ENCODE measurements around the gene MAMLD1. TPM values are rescaled to one million over a fixed set of nuclear protein-coding genes. Genes with fewer than 3 reads are reported as not detected.

The MAMLD1 gene
- total RNA-seq, 2 donors from 2014 or later: 2.7 to 3.4 TPM

GRCh38 chrX:150482537-150483206 lies 119.6 kb downstream of the MAMLD1 start:
- Mint-ChIP-seq H3K9me3 (no peaks in the 10 kb centered on the region), H3K4me1 (ENCODE audit: low read depth) (peaks cover 67% of the 10 kb centered on the region), H3K4me3 (peak overlapping the region; percentile 56 to 76), H3K27ac (peak overlapping the region; percentile 94), H3K36me3 (ENCODE audit: insufficient read depth in 2 of 2) (no peaks in the 10 kb centered on the region), H3K27me3 (ENCODE audit: low read depth) (peaks cover 26% of the 10 kb centered on the region)
- peak; percentile 61 to 74 for DNase-seq
- peak; percentile 86 to 89 for ATAC-seq (replicated peaks in 1 of 2)

GRCh38 chrX:150483356-150483985 lies 120.4 kb downstream of the MAMLD1 start:
- Mint-ChIP-seq H3K9me3 (no peaks in the 10 kb centered on the region), H3K4me1 (ENCODE audit: low read depth) (peaks cover 59% of the 10 kb centered on the region), H3K4me3 (peak overlapping the region; percentile 56 to 76), H3K27me3 (ENCODE audit: low read depth) (peaks cover 33% of the 10 kb centered on the region), H3K27ac (peak overlapping the region; percentile 94), H3K36me3 (ENCODE audit: insufficient read depth in 2 of 2) (no peaks in the 10 kb centered on the region)
- ATAC-seq (replicated peaks in 1 of 2) (no peak), DNase-seq (no peak)

GRCh38 chrX:150486011-150486410 lies 122.9 kb downstream of the MAMLD1 start:
- DNase-seq: peak; percentile 46 to 56
- peak in 1 of 2 donors; percentile 47 for ATAC-seq (replicated peaks in 1 of 2)
- Mint-ChIP-seq H3K27ac (no peak overlapping the region), H3K4me3 (no peak overlapping the region), H3K27me3 (ENCODE audit: low read depth) (peaks cover 46% of the 10 kb centered on the region), H3K36me3 (ENCODE audit: insufficient read depth in 2 of 2) (no peaks in the 10 kb centered on the region), H3K9me3 (no peaks in the 10 kb centered on the region), H3K4me1 (ENCODE audit: low read depth) (peaks cover 34% of the 10 kb centered on the region)

- Mint-ChIP-seq H3K4me3 (no peak overlapping the region), H3K4me1 (ENCODE audit: low read depth) (peaks cover 19% of the 10 kb centered on the region), H3K36me3 (ENCODE audit: insufficient read depth in 2 of 2) (no peaks in the 10 kb centered on the region), H3K27ac (no peak overlapping the region), H3K9me3 (no peaks in the 10 kb centered on the region), H3K27me3 (ENCODE audit: low read depth) (peaks cover 47% of the 10 kb centered on the region)
- DNase-seq (no peak), ATAC-seq (replicated peaks in 1 of 2) (no peak)
Observed at GRCh38 chrX:150487369-150488094, 124.4 kb downstream of the MAMLD1 start.

GRCh38 chrX:150489359-150490015 lies 126.4 kb downstream of the MAMLD1 start:
- peaks cover 1% of the 10 kb centered on the region for H3K4me1 Mint-ChIP-seq (ENCODE audit: low read depth)
- no peaks in the 10 kb centered on the region for H3K36me3 Mint-ChIP-seq (ENCODE audit: insufficient read depth in 2 of 2)
- no peak overlapping the region for H3K27ac Mint-ChIP-seq
- peaks cover 45% of the 10 kb centered on the region for H3K27me3 Mint-ChIP-seq (ENCODE audit: low read depth)
- no peaks in the 10 kb centered on the region for H3K9me3 Mint-ChIP-seq
- ATAC-seq (replicated peaks in 1 of 2) (no peak), DNase-seq (no peak)
- H3K4me3 Mint-ChIP-seq: no peak overlapping the region

GRCh38 chrX:150495496-150495895 lies 132.4 kb downstream of the MAMLD1 start:
- H3K36me3 Mint-ChIP-seq (ENCODE audit: insufficient read depth in 2 of 2): no peaks in the 10 kb centered on the region
- no peak overlapping the region for H3K4me3 Mint-ChIP-seq
- ATAC-seq (replicated peaks in 1 of 2): no peak

GRCh38 chrX:150499240-150499639 lies 136.1 kb downstream of the MAMLD1 start:
- H3K4me1 Mint-ChIP-seq (ENCODE audit: low read depth): no peaks in the 10 kb centered on the region
- ATAC-seq (replicated peaks in 1 of 2): no peak
- peaks cover 23% of the 10 kb centered on the region for H3K27me3 Mint-ChIP-seq (ENCODE audit: low read depth)
- H3K4me3 Mint-ChIP-seq: no peak overlapping the region
- no peaks in the 10 kb centered on the region for H3K36me3 Mint-ChIP-seq (ENCODE audit: insufficient read depth in 2 of 2)
- no peaks in the 10 kb centered on the region for H3K9me3 Mint-ChIP-seq
- H3K27ac Mint-ChIP-seq: no peak overlapping the region
- no peak for DNase-seq

More at GRCh38 chrX:150495496-150495895, 132.4 kb downstream of the MAMLD1 start:
- no peak overlapping the region for H3K27ac Mint-ChIP-seq
- H3K4me1 Mint-ChIP-seq (ENCODE audit: low read depth): no peaks in the 10 kb centered on the region
- no peaks in the 10 kb centered on the region for H3K9me3 Mint-ChIP-seq
- peaks cover 33% of the 10 kb centered on the region for H3K27me3 Mint-ChIP-seq (ENCODE audit: low read depth)
- no peak for DNase-seq

GRCh38 chrX:150502091-150502490 lies 139.0 kb downstream of the MAMLD1 start:
- Mint-ChIP-seq H3K36me3 (ENCODE audit: insufficient read depth in 2 of 2) (no peaks in the 10 kb centered on the region), H3K9me3 (no peaks in the 10 kb centered on the region), H3K27ac (no peak overlapping the region), H3K27me3 (ENCODE audit: low read depth) (peaks cover 27% of the 10 kb centered on the region), H3K4me1 (ENCODE audit: low read depth) (no peaks in the 10 kb centered on the region), H3K4me3 (no peak overlapping the region)
- ATAC-seq (replicated peaks in 1 of 2): no peak
- DNase-seq: no peak

GRCh38 chrX:150502979-150503897 lies 140.1 kb downstream of the MAMLD1 start:
- Mint-ChIP-seq H3K36me3 (ENCODE audit: insufficient read depth in 2 of 2) (no peaks in the 10 kb centered on the region), H3K27ac (no peak overlapping the region), H3K4me3 (no peak overlapping the region), H3K27me3 (ENCODE audit: low read depth) (peaks cover 27% of the 10 kb centered on the region), H3K9me3 (no peaks in the 10 kb centered on the region), H3K4me1 (ENCODE audit: low read depth) (no peaks in the 10 kb centered on the region)
- DNase-seq: no peak
- no peak for ATAC-seq (replicated peaks in 1 of 2)

- Mint-ChIP-seq H3K36me3 (ENCODE audit: insufficient read depth in 2 of 2) (no peaks in the 10 kb centered on the region), H3K4me3 (no peak overlapping the region), H3K27me3 (ENCODE audit: low read depth) (peaks cover 26% of the 10 kb centered on the region), H3K27ac (no peak overlapping the region), H3K9me3 (no peaks in the 10 kb centered on the region), H3K4me1 (ENCODE audit: low read depth) (no peaks in the 10 kb centered on the region)
- DNase-seq (no peak), ATAC-seq (replicated peaks in 1 of 2) (no peak)
Observed at GRCh38 chrX:150503898-150504219, 140.7 kb downstream of the MAMLD1 start.

GRCh38 chrX:150504397-150505182 lies 141.5 kb downstream of the MAMLD1 start:
- ATAC-seq (replicated peaks in 1 of 2) (no peak), DNase-seq (no peak)
- Mint-ChIP-seq H3K4me3 (no peak overlapping the region), H3K4me1 (ENCODE audit: low read depth) (no peaks in the 10 kb centered on the region), H3K9me3 (no peaks in the 10 kb centered on the region), H3K36me3 (ENCODE audit: insufficient read depth in 2 of 2) (no peaks in the 10 kb centered on the region), H3K27ac (no peak overlapping the region), H3K27me3 (ENCODE audit: low read depth) (peaks cover 18% of the 10 kb centered on the region)

GRCh38 chrX:150506020-150506419 lies 142.9 kb downstream of the MAMLD1 start:
- Mint-ChIP-seq H3K27ac (no peak overlapping the region), H3K4me3 (no peak overlapping the region), H3K27me3 (ENCODE audit: low read depth) (peaks cover 9% of the 10 kb centered on the region), H3K9me3 (no peaks in the 10 kb centered on the region), H3K36me3 (ENCODE audit: insufficient read depth in 2 of 2) (no peaks in the 10 kb centered on the region), H3K4me1 (ENCODE audit: low read depth) (no peaks in the 10 kb centered on the region)
- ATAC-seq (replicated peaks in 1 of 2): no peak
- DNase-seq: no peak

Measured in activated T-cell treated with anti-CD3 and anti-CD28 coated beads, Interleukin-2, amount 50 U/mL, for 72 hours (primary cell).